NCI-H2227 treated with DMSO at 0.1 percent for 48 hours (cell line): Measurements from ENCODE around the gene OR1S1.
"Not testable (repeated sequence)": the region's sequence is repeated elsewhere in the genome, so short reads cannot be mapped to it uniquely, and the experiment has no call there.

Experiments
- DNase-seq: peaks from one replicate; lab custom pipeline; 2025; lab: John Stamatoyannopoulos, UW

The OR1S1 gene

GRCh38 chr11:58212420-58212819 is at the start of gene OR1S1:
Gene OR1S1 (plus strand): TSS chr11:58212720.
- DNase-seq = not testable (repeated sequence)

GRCh38 chr11:58164389-58164788 is 48.1 kb upstream of the OR1S1 start:
- DNase-seq = no peak

GRCh38 chr11:58164990-58165389 is 47.5 kb upstream of the OR1S1 start:
- DNase-seq = no peak

DNA sequence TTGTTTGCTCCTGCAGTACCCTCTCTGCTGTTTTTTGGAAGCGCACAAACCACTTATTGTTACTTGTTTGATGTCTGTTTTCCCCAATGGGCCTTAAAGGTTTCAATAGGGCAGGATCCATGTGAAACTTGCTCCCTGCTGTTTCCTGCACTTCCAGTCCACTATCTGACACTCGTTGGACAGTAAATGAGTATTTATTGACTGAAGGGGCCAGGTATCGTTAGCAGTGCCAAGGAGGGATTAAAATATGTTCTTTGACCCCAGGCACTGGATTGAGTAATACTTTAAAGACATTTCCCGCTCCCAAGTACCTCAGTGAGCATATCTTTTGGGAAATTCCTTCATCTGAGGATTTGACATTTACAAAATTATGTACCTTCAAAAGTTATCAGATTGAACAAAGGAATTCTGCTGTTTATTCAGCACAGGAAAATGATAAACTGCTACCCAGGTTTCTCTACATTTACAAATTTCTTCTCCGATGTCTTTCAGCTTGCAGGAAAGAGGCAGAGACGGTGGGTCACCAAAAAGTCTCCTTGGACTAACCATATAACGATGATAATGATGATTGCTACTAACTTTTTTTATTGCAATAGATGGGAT is 46.9 kb upstream of the OR1S1 start:
- no peak for DNase-seq

- DNase-seq = no peak
These were observed 35.0 kb upstream of the OR1S1 start for GRCh38 chr11:58177409-58178054.

- DNase-seq = no peak
These were observed 34.1 kb upstream of the OR1S1 start for GRCh38 chr11:58178444-58178843.

DNA sequence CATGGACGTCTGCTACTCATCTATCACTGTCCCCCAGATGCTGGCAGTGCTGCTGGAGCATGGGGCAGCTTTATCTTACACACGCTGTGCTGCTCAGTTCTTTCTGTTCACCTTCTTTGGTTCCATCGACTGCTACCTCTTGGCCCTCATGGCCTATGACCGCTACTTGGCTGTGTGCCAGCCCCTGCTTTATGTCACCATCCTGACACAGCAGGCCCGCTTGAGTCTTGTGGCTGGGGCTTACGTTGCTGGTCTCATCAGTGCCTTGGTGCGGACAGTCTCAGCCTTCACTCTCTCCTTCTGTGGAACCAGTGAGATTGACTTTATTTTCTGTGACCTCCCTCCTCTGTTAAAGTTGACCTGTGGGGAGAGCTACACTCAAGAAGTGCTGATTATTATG is 32.9 kb upstream of the OR1S1 start:
- no peak for DNase-seq

DNA sequence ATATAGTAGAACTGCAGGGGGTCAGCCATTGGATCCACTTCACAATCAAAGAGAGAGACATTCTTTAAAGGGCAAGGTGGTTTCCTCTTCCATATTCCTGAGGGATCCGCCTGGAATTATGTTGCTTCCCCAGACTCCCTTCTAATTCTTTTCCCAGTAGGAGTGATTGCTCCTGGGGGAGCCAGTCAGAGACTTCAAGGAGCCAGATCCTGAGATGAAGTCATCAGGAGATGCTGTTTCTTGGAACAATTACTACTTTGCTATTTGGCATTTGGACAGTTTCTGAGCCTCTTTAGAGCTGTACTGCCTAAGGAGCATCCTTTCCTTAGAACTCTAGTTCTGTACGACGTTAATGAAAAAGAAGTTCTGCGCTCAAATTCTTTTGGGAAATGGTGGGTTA is 25.6 kb upstream of the OR1S1 start:
- no peak for DNase-seq

DNA sequence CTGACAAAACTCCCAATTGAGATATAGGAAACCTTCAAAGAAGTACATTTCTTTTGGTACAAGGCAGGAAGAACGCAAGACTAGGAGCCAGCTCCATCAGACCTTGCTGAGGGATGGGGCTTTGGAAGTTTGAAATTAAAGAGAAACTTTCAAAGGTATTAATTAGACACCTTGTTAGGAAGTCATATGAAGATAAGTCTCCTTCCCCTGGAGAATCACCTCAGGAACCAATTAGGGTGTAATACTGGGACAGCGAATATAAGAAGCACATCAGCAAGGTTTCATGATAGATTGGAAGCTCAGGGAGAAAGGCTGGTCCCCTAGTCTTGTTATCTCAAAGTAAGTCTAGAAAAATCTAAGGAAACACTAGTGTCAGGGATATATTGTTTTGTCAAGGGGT is 23.8 kb upstream of the OR1S1 start, which contains the start of gene OR9Q2:
Gene OR9Q2, plus strand, starts transcription at position 301 of the 400 bp plus-strand sequence. CDS start 1,421 bp downstream, outside the sequence.
- DNase-seq = no peak

GRCh38 chr11:58192229-58192628 is 20.3 kb upstream of the OR1S1 start:
- DNase-seq = no peak

DNA sequence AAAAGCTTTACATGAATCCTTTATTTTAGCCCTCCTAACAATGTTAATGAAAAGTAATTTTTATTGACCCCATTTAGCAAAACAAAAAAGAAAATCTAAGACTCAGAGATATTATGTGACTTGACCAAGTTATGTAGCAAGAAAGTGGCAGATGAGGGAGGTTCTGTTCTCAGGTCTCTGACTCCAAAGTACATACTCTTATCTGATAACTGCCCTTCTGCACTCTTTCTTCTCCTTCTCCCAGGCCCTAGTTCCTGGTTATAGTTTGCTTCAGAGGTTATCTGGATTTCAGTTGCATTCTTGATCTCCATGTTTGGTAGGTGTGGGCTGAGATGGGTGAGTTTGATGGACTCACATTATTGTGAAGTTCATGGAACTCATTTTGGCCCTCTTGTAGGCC is 19.1 kb upstream of the OR1S1 start:
- DNase-seq = no peak

DNA sequence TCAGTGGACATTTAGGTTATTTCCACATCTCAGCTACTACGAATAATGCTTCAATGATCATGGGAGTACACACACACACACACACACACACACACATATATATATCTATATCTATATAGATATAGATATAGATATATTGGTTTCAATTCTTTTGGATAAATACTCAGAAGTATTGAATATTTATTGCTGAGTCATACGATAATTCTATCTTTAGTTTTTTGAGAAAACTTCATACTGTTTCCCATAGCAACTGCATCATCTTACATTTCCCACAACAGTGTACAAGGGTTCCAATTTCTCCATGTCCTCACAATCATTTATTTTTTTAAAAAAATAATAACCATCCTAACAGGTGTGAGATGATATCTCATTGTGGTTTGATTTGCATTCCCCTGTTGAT is 16.6 kb upstream of the OR1S1 start:
- DNase-seq = no peak

- DNase-seq = no peak
These were observed 13.2 kb upstream of the OR1S1 start for GRCh38 chr11:58199271-58199670.

DNA sequence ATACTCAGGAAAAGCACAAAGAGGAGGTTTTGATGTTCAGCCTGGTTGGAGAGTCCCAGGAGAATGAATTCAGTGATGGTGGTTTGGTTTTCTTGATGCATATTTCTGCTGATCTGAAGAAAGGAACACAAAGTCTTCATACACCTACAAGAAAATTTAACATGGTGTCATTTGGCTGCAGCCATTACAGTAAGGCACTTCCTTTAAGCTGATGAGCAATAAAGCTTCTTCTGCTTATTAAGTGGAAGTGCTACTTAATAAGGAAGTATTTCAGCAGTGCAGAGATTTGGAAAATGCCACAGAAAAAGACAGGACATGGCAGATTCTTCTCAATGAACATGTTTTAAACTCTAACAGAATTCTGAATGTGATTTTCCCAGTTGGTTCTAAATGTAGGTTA is 8.5 kb upstream of the OR1S1 start, which contains the start of gene OR1S2:
Gene OR1S2, minus strand, starts transcription at position 101 of the 400 bp plus-strand sequence. Its CDS starts 0 bp downstream, at position 101.
- DNase-seq = no peak

- no peak for DNase-seq
These were observed 4.0 kb downstream of the OR1S1 start for GRCh38 chr11:58216476-58216875.

- DNase-seq = no peak
These were observed 10.2 kb downstream of the OR1S1 start for GRCh38 chr11:58222721-58223120.

- no peak for DNase-seq
These were observed 15.6 kb downstream of the OR1S1 start for GRCh38 chr11:58227956-58228615.

DNA sequence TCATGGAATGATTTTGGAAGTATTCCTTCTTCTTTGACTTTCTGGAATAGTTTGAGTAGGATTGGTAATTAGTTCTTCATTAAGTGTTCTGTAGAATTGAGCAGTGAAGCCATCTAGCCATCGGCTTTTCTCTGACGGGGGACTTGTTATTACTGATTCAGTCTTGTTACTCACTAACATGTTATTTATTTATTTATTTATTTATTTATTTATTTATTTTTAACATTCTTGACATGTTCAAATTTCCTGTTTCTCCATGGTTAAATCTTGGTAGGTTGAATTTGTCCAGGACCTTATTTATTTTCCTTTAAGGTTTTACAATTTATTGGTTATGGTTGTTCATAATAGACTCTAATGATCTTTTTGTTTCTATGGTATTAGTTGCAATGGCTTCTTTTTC is 31.4 kb downstream of the OR1S1 start:
- no peak for DNase-seq

DNA sequence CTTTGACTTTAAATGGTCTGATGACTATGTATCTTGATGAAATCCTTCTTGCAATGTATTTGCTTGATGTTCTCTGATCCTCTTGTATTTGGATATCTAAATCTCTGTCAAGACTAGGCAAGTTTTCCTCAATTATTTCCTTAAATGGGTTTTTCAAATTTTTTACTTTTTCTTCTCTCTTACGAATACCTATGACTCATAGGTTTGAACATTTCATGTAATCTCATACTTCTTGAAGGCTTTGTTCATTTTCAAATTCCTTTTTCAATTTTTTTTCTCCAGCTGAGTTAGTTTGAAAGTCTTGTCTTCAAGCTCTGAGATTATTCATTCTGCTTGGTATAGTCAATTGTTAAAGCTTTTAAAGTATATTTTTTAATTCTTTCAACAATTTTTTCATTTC is 42.4 kb downstream of the OR1S1 start:
- DNase-seq = no peak

DNA sequence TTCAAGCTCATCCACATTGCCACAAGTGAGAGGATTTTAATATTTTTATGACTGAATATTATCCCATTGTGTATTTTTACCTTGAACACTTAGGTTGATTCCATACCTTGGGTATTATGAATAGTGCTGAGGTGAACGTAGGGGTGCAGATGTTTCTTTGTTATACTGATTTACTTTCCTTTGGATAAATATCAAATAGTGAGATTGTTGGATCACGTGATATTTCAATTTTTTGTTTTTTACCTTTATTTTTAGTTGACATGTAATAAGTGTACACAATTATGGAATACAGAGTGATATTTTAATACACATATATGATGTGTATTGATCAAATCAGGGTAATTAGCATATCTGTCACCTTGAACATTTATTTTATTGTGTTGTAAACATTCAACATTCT is 47.5 kb downstream of the OR1S1 start:
- DNase-seq = no peak
